Retinal pigment epithelial cell (primary cell): ENCODE results near the gene RASSF3.

Source experiments
- DNase-seq: peaks from one replicate; pipeline ENCODE4 v3.0.0-alpha.2; 2010; ENCODE audit warnings: low read depth
- H3K4me3 ChIP-seq: 2 replicates; pipeline ENCODE4 v1.5.1; 2011; ENCODE audit warnings: mild to moderate bottlenecking, low read length, control low read depth, moderate library complexity
- CTCF ChIP-seq: conservative IDR thresholded peaks from 2 replicates; pipeline ENCODE4 v1.5.1; 2011; ENCODE audit warnings: low read depth, low read length, control low read depth, inconsistent platforms

Gene RASSF3

GRCh38 chr12:64723630-64724029, 113.3 kb downstream of the RASSF3 start:
- TF ChIP-seq CTCF = no peak
- DNase-seq = no peak
- no peak overlapping the region for H3K4me3 ChIP-seq

- DNase-seq = no peak
- H3K4me3 ChIP-seq = no peak overlapping the region
- TF ChIP-seq CTCF = no peak
These were observed 114.0 kb downstream of the RASSF3 start for GRCh38 chr12:64724201-64724745.

- TF ChIP-seq CTCF = no peak
- H3K4me3 ChIP-seq = no peak overlapping the region
- DNase-seq = no peak
These were observed 119.8 kb downstream of the RASSF3 start for GRCh38 chr12:64729909-64730587.

- DNase-seq = no peak
- H3K4me3 ChIP-seq = no peak overlapping the region
- TF ChIP-seq CTCF = no peak
These were observed 120.3 kb downstream of the RASSF3 start for GRCh38 chr12:64730588-64730969.

GRCh38 chr12:64731683-64732082, 121.4 kb downstream of the RASSF3 start:
- DNase-seq = no peak
- no peak for TF ChIP-seq CTCF
- H3K4me3 ChIP-seq = no peak overlapping the region

GRCh38 chr12:64733857-64734256, 123.6 kb downstream of the RASSF3 start:
- peak; percentile 97 for DNase-seq
- no peak for TF ChIP-seq CTCF
- H3K4me3 ChIP-seq = no peak overlapping the region

GRCh38 chr12:64735442-64735841, 125.1 kb downstream of the RASSF3 start:
- no peak for TF ChIP-seq CTCF

More at GRCh38 chr12:64735442-64735841, 125.1 kb downstream of the RASSF3 start:
- DNase-seq = no peak
- H3K4me3 ChIP-seq = no peak overlapping the region
